CD14-positive monocyte (primary cell): ENCODE measurements around the gene TMUB2. TPM values are rescaled to one million over a fixed set of nuclear protein-coding genes. Genes with fewer than 3 reads are reported as not detected.
A peak's percentile ranks its signal among the peaks of the same experiment; 100 is the strongest.

Source experiments
- DNase-seq, 3 donors: peaks; one replicate each; pipeline ENCODE4 v3.0.0-alpha.2; 2011 to 2022
- H2AFZ ChIP-seq: 2 replicates; pipeline ENCODE4 v1.6.0; 2012; ENCODE audit warnings: mild to moderate bottlenecking, low read depth, low read length, inconsistent platforms; ENCODE audit not compliant: insufficient read depth, poor library complexity, severe bottlenecking
- H3K27ac ChIP-seq, 2 donors: 1 replicate in 1 of 2; 2 replicates in 1 of 2; pipeline ENCODE4 v1.5.1; 2012 to 2013; ENCODE audit warnings: low read length in 2 of 2, control low read depth in 1 of 2, inconsistent platforms in 1 of 2, low read depth in 1 of 2, mild to moderate bottlenecking in 1 of 2
- H3K27me3 ChIP-seq, 2 donors: one replicate each; pipeline versions ENCODE4 v1.6.0 to v1.6.1; 2011 to 2013; ENCODE audit warnings: low read length in 2 of 2; ENCODE audit not compliant: control insufficient read depth in 2 of 2, insufficient read depth in 2 of 2
- H3K36me3 ChIP-seq, 2 donors: replicated peaks in 1 of 2; 1 replicate in 1 of 2; 2 replicates in 1 of 2; pipeline versions ENCODE4 v1.5.1 to v1.6.1; 2012 to 2013; ENCODE audit warnings: low read length in 2 of 2, control low read depth in 1 of 2, inconsistent platforms in 1 of 2, mild to moderate bottlenecking in 1 of 2; ENCODE audit not compliant: insufficient read depth in 2 of 2, control insufficient read depth in 1 of 2
- H3K4me1 ChIP-seq, 2 donors: 1 replicate in 1 of 2; 2 replicates in 1 of 2; pipeline versions ENCODE4 v1.5.1 to v1.6.1; 2012 to 2013; ENCODE audit warnings: low read length in 2 of 2, control low read depth in 1 of 2, inconsistent platforms in 1 of 2, mild to moderate bottlenecking in 1 of 2, moderate library complexity in 1 of 2; ENCODE audit not compliant: insufficient read depth in 2 of 2, control insufficient read depth in 1 of 2
- H3K4me2 ChIP-seq: replicated peaks from 2 replicates; pipeline ENCODE3; 2012; ENCODE audit warnings: low read length, moderate library complexity, mild to moderate bottlenecking; ENCODE audit not compliant: poor library complexity, severe bottlenecking; ENCODE audit errors: extremely low read depth
- H3K4me3 ChIP-seq, 3 experiments: fragments of 200-600 bp in 1 of 3; sonication (generic) in 1 of 3; replicated peaks in 1 of 3; 1 replicate in 2 of 3; 2 replicates in 1 of 3; pipeline ENCODE4 v1.5.1; 2011 to 2013; ENCODE audit warnings: low read length in 3 of 3, mild to moderate bottlenecking in 3 of 3, control low read depth in 2 of 3, low read depth in 2 of 3, inconsistent platforms in 1 of 3, moderate library complexity in 1 of 3
- H3K79me2 ChIP-seq: 2 replicates; pipeline ENCODE4 v1.6.0; 2012; ENCODE audit warnings: mild to moderate bottlenecking, control low read depth, inconsistent platforms, low read length, moderate library complexity; ENCODE audit not compliant: insufficient read depth
- H3K9ac ChIP-seq: 2 replicates; pipeline ENCODE4 v1.6.0; 2017; ENCODE audit warnings: low read length, mild to moderate bottlenecking; ENCODE audit not compliant: insufficient read depth, poor library complexity, severe bottlenecking
- H3K9me3 ChIP-seq, 2 donors: replicated peaks in 1 of 2; 1 replicate in 1 of 2; 2 replicates in 1 of 2; pipeline versions ENCODE4 v1.5.1 to v1.6.1; 2012 to 2013; ENCODE audit warnings: low read length in 2 of 2, control low read depth in 1 of 2; ENCODE audit not compliant: control insufficient read depth in 1 of 2, insufficient read depth in 1 of 2
- H4K20me1 ChIP-seq: 2 replicates; pipeline ENCODE4 v1.6.0; 2012; ENCODE audit warnings: mild to moderate bottlenecking, low read length, control low read depth, moderate library complexity; ENCODE audit not compliant: insufficient read depth
- H3K27ac Mint-ChIP-seq, 7 donors: one replicate each; pipeline ENCODE4 v1.8.0; 2020; ENCODE audit warnings: mild to moderate bottlenecking in 7 of 7, mixed read lengths in 7 of 7, moderate library complexity in 6 of 7, inconsistent platforms in 2 of 7
- H3K27me3 Mint-ChIP-seq, 3 donors: one replicate each; pipeline ENCODE4 v1.8.0; 2021 to 2022; ENCODE audit warnings: low read depth in 3 of 3, mild to moderate bottlenecking in 3 of 3, mixed read lengths in 3 of 3, moderate library complexity in 3 of 3, inconsistent platforms in 1 of 3
- H3K36me3 Mint-ChIP-seq, 2 donors: one replicate each; pipeline ENCODE4 v1.8.0; 2020; ENCODE audit warnings: mixed read lengths in 2 of 2, inconsistent platforms in 1 of 2, mild to moderate bottlenecking in 1 of 2
- H3K4me1 Mint-ChIP-seq: one replicate; pipeline ENCODE4 v1.8.0; 2020; ENCODE audit warnings: mild to moderate bottlenecking, mixed read lengths
- H3K4me3 Mint-ChIP-seq, 2 donors: one replicate each; pipeline ENCODE4 v1.8.0; 2020; ENCODE audit warnings: mild to moderate bottlenecking in 2 of 2, mixed read lengths in 2 of 2, moderate library complexity in 1 of 2
- H3K9me3 Mint-ChIP-seq, 7 donors: one replicate each; pipeline ENCODE4 v1.8.0; 2020 to 2022; ENCODE audit warnings: mixed read lengths in 7 of 7, mild to moderate bottlenecking in 6 of 7, moderate library complexity in 6 of 7, inconsistent platforms in 2 of 7
- WGBS: methylation state at CpG from one replicate; pipeline ENCODE4 v1.1.5; 2013; ENCODE audit warnings: missing lambda C conversion rate; ENCODE audit not compliant: insufficient coverage; 5-methylcytosine and 5-hydroxymethylcytosine counted together
- intact Hi-C, 2 donors: fragments of 100-400 bp; cut with micrococcal nuclease; formaldehyde crosslinking; loops; one replicate each; pipeline versions ENCODE4 v1.15.0 to v1.15.1; 2023
- polyA plus RNA-seq, 3 donors: library from polyadenylated mRNA; depleted of rRNA in 1 of 3; unstranded in 2 of 3; stranded (reverse) in 1 of 3; fragments of 300-500 nt in 2 of 3; fragments of >200 nt in 1 of 3; fragmentation: Illumina TruSeq in 2 of 3; gene quantifications; 1 replicate in 2 of 3; 2 replicates in 1 of 3; pipeline ENCODE4 v1.2.3, GENCODE V29; 2012 to 2021
- TF ChIP-seq, protein P1 (sequence below): fragments of 200-600 bp; IDR thresholded peaks from one replicate; pipeline ENCODE4 v1.8.0; 2022; ENCODE audit warnings: antibody characterized with exemption, mild to moderate bottlenecking

Gene TMUB2
- polyA plus RNA-seq, 3 donors: 41.3 to 118 (median 41.7) TPM

DNA sequence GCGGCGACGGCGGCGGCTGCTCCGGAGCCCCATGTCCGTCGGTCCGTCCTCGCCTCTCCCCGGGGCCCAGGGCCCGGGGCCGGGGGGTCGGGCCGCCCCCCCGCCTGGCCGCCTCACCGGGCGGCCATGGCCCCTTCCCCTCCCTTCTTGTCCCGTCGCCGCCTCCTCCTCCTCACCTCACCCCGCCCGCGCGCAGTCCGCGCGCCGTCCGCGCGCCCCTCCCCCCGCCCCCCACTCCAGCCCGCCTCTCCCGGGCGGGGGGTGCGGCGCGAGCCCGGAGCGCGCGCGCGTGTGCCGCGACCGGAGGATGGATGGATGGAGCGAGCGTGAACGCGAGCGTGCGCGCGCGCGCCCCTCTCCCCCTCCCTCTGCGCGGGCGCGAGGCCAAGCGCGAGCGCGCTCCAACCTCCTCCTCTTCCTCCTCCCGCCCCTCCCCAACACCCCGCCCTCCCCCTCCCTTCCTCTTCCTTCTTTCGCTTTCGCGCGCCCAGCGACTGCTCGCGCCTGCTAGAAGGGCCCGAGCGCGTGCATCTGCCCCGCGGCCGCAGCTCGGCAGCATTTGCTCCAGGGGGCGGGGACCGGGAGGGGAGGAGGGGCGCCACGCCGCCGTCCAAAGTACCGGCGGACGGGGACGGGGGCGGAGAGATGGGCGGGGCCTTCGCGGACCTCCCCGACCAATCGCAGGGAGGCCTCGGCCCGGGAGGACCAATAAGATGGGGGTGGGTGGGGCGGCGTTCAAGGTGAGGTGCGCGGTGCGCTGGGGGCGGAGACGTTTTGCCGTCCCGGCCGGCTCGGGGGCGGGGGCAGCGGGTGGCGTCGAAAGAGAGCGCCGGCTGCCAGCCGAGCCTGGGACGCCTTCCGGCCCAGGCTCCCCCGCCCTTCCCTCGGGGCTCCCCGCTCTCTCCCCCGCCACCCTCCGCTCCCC lies 13.0 kb downstream of the TMUB2 start, which contains the start of gene ATXN7L3:
Gene ATXN7L3 (minus strand): TSS at position 332 of the 925 bp plus-strand sequence. CDS start 1,814 bp downstream, outside the sequence.
- TF ChIP-seq, protein P1, sequence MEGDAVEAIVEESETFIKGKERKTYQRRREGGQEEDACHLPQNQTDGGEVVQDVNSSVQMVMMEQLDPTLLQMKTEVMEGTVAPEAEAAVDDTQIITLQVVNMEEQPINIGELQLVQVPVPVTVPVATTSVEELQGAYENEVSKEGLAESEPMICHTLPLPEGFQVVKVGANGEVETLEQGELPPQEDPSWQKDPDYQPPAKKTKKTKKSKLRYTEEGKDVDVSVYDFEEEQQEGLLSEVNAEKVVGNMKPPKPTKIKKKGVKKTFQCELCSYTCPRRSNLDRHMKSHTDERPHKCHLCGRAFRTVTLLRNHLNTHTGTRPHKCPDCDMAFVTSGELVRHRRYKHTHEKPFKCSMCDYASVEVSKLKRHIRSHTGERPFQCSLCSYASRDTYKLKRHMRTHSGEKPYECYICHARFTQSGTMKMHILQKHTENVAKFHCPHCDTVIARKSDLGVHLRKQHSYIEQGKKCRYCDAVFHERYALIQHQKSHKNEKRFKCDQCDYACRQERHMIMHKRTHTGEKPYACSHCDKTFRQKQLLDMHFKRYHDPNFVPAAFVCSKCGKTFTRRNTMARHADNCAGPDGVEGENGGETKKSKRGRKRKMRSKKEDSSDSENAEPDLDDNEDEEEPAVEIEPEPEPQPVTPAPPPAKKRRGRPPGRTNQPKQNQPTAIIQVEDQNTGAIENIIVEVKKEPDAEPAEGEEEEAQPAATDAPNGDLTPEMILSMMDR: no peak
- peaks cover 27 to 30% of the 10 kb centered on the region in 2 donors for H3K36me3 Mint-ChIP-seq
- H3K36me3 ChIP-seq: peaks cover 24 to 30% of the 10 kb centered on the region in 2 donors
- H3K27ac ChIP-seq: peak within 1 kb of the TSS; percentile 94
- H3K9ac ChIP-seq: peak within 1 kb of the TSS; percentile 85
- H3K9me3 Mint-ChIP-seq: no peaks in the 10 kb centered on the region
- H4K20me1 ChIP-seq: peaks cover 27% of the 10 kb centered on the region
- H3K27me3 Mint-ChIP-seq: peaks cover 0 to 2% (median 0%) of the 10 kb centered on the region in 3 donors
- H3K4me3 Mint-ChIP-seq: peak within 1 kb of the TSS; percentile 91 to 92
- H2AFZ ChIP-seq: peak within 1 kb of the TSS; percentile 96
- H3K79me2 ChIP-seq: peaks cover 39% of the 10 kb centered on the region
- peak within 1 kb of the TSS; percentile 94 to 97 (median 97) for H3K4me3 ChIP-seq
- H3K27ac Mint-ChIP-seq: peak within 1 kb of the TSS; percentile 92 to 98 (median 95)
- no peaks in the 10 kb centered on the region for H3K27me3 ChIP-seq
- peak within 1 kb of the TSS; percentile 98 for H3K4me2 ChIP-seq
- peak; percentile 94 to 98 (median 96) for DNase-seq
- H3K4me1 Mint-ChIP-seq: peaks cover 53% of the 10 kb centered on the region
- H3K9me3 ChIP-seq: no peaks in the 10 kb centered on the region
- under 1% methylated on average over 58 of the region's 126 CpGs for WGBS
- intact Hi-C loops: loop anchor here in 1 of 2 donors (1.0 to 5.0 kb wide), 3 partner anchors 13 to 302 kb away; partner anchors contain the start of genes GPATCH8 and GRN
- H3K4me1 ChIP-seq: peaks cover 48 to 51% of the 10 kb centered on the region in 2 donors

DNA sequence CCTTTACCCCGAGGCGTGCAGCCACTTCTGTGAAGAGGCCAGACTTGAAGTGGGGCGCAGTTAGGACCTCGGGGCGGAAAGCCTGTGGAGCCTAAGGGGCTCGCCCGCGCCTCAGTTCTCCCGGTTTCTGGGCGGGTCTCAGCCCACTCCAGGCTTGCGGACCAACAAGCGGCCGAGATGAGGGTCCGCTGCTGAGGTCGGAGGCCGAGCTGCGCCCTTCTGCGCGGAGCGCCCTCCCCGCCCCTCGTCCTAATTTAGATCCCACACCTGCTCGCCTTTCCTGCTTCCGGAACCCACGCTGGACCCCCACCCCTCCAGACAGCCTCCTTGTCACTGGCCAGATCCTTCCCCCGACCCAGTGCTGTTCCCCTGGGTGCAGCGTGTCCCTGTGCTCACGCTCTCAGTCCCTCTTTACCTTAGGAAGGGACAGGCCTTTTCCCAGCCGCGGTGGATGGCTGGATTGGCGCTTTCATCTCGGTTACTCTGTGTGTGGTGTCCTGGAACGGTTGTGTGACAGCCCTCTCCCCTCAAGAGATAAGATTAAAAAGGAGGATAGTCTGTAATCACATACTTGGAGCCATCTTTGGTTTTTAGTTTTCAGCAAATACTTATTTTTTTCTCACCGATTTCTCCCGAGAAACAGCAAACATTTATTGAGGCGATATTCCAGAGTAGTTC lies 13.8 kb downstream of the TMUB2 start:
- H3K9me3 Mint-ChIP-seq: no peaks in the 10 kb centered on the region
- peaks cover 0 to 2% (median 0%) of the 10 kb centered on the region in 3 donors for H3K27me3 Mint-ChIP-seq
- H3K4me1 Mint-ChIP-seq: peaks cover 58% of the 10 kb centered on the region
- TF ChIP-seq, protein P1: no peak
- Histone ChIP-seq H3K27me3 (no peaks in the 10 kb centered on the region), H3K4me1 (peaks cover 52 to 55% of the 10 kb centered on the region in 2 donors), H3K79me2 (peaks cover 35% of the 10 kb centered on the region), H2AFZ (peak overlapping the region; percentile 96), H3K36me3 (peaks cover 16 to 22% of the 10 kb centered on the region in 2 donors), H3K9ac (peak overlapping the region; percentile 85), H3K4me3 (peak overlapping the region; percentile 93 to 97 (median 94)), H3K4me2 (peak overlapping the region; percentile 98), H3K9me3 (no peaks in the 10 kb centered on the region), H3K27ac (peak overlapping the region; percentile 93 to 94), H4K20me1 (peaks cover 20% of the 10 kb centered on the region)
- peak overlapping the region; percentile 92 to 98 (median 95) for H3K27ac Mint-ChIP-seq
- intact Hi-C loops: loop anchor here in 1 of 2 donors (1.0 to 5.0 kb wide), 3 partner anchors 13 to 302 kb away; partner anchors contain the start of genes GPATCH8 and GRN
- WGBS: 9% methylated on average over 28 of the region's 36 CpGs
- H3K36me3 Mint-ChIP-seq: peaks cover 19 to 23% of the 10 kb centered on the region in 2 donors
- no peak for DNase-seq
- peak overlapping the region; percentile 91 to 92 for H3K4me3 Mint-ChIP-seq
